Tibial nerve (tissue), 4 donors: Measurements from ENCODE around the gene MYBPC1.
A peak's percentile ranks its signal among the peaks of the same experiment; 100 is the strongest.

Experiments used
- EP300 ChIP-seq, 2 donors: sonication (generic); formaldehyde crosslinking; IDR thresholded peaks; one replicate each; pipeline ENCODE4 v1.6.1; 2017; ENCODE audit warnings: antibody characterized with exemption in 2 of 2, mild to moderate bottlenecking in 1 of 2
- POLR2A ChIP-seq, 2 donors: fragments of 450-650 bp; IDR thresholded peaks; one replicate each; pipeline ENCODE4 v1.6.1; 2017; ENCODE audit warnings: antibody characterized with exemption in 2 of 2, mild to moderate bottlenecking in 2 of 2, moderate library complexity in 2 of 2
- TF ChIP-seq, protein P1 (sequence below), 5 experiments: fragments of 200-600 bp in 3 of 5; fragments of 450-650 bp in 2 of 5; sonication (generic) in 3 of 5; IDR thresholded peaks; one replicate each; pipeline ENCODE4 v1.5.1; 2016 to 2019; ENCODE audit warnings: antibody characterized with exemption in 5 of 5, mild to moderate bottlenecking in 3 of 5, moderate library complexity in 2 of 5

DNA sequence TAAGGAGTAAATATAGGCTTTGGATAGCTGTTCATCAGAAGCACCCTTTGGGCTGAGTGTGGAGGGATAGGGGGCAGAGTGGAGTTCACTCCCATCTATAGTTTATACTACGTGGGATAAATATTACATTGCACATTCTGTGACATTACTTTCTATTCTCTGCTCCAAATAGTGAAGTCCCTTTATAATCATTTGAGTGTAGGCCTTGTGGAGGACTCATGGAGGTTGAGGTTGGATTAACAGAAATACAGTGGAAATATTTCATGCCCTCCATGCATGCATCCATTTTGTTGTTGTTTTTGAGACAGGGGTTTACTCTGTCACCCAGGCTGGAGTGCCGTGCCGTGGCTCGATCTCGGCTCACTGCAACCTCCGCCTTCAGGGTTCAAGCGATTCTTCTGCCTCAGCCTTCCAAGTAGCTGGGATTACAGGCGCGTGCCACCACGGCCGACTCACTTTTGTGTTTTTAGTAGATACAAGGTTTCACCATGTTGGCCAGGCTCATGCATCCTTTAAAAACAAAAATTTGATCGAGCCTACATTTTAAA, 104.1 kb downstream of the MYBPC1 start:
- no peak for TF ChIP-seq POLR2A (IDR thresholded peaks at IDR 0.05)
- TF ChIP-seq, protein P1, sequence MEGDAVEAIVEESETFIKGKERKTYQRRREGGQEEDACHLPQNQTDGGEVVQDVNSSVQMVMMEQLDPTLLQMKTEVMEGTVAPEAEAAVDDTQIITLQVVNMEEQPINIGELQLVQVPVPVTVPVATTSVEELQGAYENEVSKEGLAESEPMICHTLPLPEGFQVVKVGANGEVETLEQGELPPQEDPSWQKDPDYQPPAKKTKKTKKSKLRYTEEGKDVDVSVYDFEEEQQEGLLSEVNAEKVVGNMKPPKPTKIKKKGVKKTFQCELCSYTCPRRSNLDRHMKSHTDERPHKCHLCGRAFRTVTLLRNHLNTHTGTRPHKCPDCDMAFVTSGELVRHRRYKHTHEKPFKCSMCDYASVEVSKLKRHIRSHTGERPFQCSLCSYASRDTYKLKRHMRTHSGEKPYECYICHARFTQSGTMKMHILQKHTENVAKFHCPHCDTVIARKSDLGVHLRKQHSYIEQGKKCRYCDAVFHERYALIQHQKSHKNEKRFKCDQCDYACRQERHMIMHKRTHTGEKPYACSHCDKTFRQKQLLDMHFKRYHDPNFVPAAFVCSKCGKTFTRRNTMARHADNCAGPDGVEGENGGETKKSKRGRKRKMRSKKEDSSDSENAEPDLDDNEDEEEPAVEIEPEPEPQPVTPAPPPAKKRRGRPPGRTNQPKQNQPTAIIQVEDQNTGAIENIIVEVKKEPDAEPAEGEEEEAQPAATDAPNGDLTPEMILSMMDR (IDR thresholded peaks at IDR 0.05) = peak in 2 of 5 experiments; percentile 26 to 34
- TF ChIP-seq EP300 (IDR thresholded peaks at IDR 0.05) = no peak
